HepG2 (cell line): ENCODE data around the gene RNGTT. TPM values are rescaled to one million over a fixed set of nuclear protein-coding genes. Genes with fewer than 3 reads are reported as not detected.

ENCODE experiments used
- ATAC-seq: fragments of 200-7000 bp; cut with Tn5 transposase; 3 replicates; pipeline ENCODE4 v1.9.1; 2020; ENCODE audit warnings: mild to moderate bottlenecking, moderate library complexity
- BruUV-seq: library from RNA; stranded (reverse); fragments of 400-500 nt; replicated peaks from 2 replicates; lab custom pipeline; 2021; lab: Mats Ljungman, UMichigan
- CTCF ChIA-PET: fragments of 300-600 bp; formaldehyde crosslinking; extraction: SDS; loops from one replicate; lab custom pipeline; 2021; ENCODE audit warnings: low total read pairs, inconsistent platforms, low intra/inter-chr PET ratio; lab: Yijun Ruan, JAX
- POLR2A ChIA-PET: fragments of 350-600 bp; sonication (Branson Sonifier 250); formaldehyde crosslinking; loops from one replicate; lab custom pipeline; 2020; ENCODE audit warnings: antibody characterized with exemption, inconsistent platforms; lab: Yijun Ruan, JAX
- DNase-seq: peaks from one replicate; pipeline ENCODE4 v3.0.0-alpha.2; 2015; ENCODE audit warnings: low spot score
- FAIRE-seq: peaks from 3 replicates; lab custom pipeline; 2011; peaks lifted over from hg19 to GRCh38; lab: Jason Lieb, UNC
- H2AFZ ChIP-seq: one replicate; pipeline ENCODE4 v1.6.1; 2011; ENCODE audit warnings: low read length, inconsistent platforms
- H3K27ac ChIP-seq: fragments of 300-600 bp; 3 replicates; pipeline ENCODE4 v1.8.0; 2011; ENCODE audit warnings: mixed run types, mild to moderate bottlenecking, mixed read lengths, low read length, inconsistent platforms; ENCODE audit not compliant: insufficient read depth; ENCODE audit errors: extremely low read length
- H3K27me3 ChIP-seq, 2 experiments: fragments of 200-600 bp in 1 of 2; 2 replicates in 1 of 2; 3 replicates in 1 of 2; pipeline versions ENCODE4 v1.6.0 to v1.8.0; 2011; ENCODE audit warnings: low read length in 2 of 2, mild to moderate bottlenecking in 2 of 2, moderate library complexity in 2 of 2, inconsistent platforms in 1 of 2; ENCODE audit not compliant: insufficient read depth in 2 of 2, control insufficient read depth in 1 of 2
- H3K36me3 ChIP-seq, 2 experiments: fragments of 200-600 bp in 1 of 2; replicated peaks in 1 of 2; 2 replicates in 1 of 2; 3 replicates in 1 of 2; pipeline versions ENCODE4 v1.5.1 to v1.8.0; 2011; ENCODE audit warnings: low read length in 2 of 2, inconsistent platforms in 1 of 2; ENCODE audit not compliant: insufficient read depth in 2 of 2, control insufficient read depth in 1 of 2
- H3K4me1 ChIP-seq: 2 replicates; pipeline ENCODE4 v1.5.1; 2012; ENCODE audit warnings: low read length, inconsistent platforms; ENCODE audit not compliant: insufficient read depth
- H3K4me2 ChIP-seq: 2 replicates; pipeline ENCODE4 v1.6.0; 2011; ENCODE audit warnings: low read depth, low read length, inconsistent platforms
- H3K4me3 ChIP-seq, 3 experiments: fragments of 200-600 bp in 1 of 3; sonication (generic), shearing (Covaris generic) in 1 of 3; replicated peaks in 1 of 3; 2 replicates each; pipeline ENCODE4 v1.5.1; 2011 to 2016; ENCODE audit warnings: low read length in 3 of 3, inconsistent platforms in 2 of 3, low read depth in 2 of 3, mild to moderate bottlenecking in 2 of 3, control low read depth in 1 of 3, mixed read lengths in 1 of 3; ENCODE audit not compliant: insufficient read depth in 1 of 3
- H3K79me2 ChIP-seq: one replicate; pipeline ENCODE4 v1.6.1; 2011; ENCODE audit warnings: low read length, inconsistent platforms; ENCODE audit not compliant: insufficient read depth
- H3K9ac ChIP-seq: 2 replicates; pipeline ENCODE4 v1.6.0; 2011; ENCODE audit warnings: mild to moderate bottlenecking, low read depth, low read length, inconsistent platforms; ENCODE audit not compliant: insufficient read depth
- H3K9me3 ChIP-seq: 2 replicates; pipeline ENCODE4 v1.5.1; 2012; ENCODE audit warnings: mild to moderate bottlenecking, low read length
- H4K20me1 ChIP-seq: 2 replicates; pipeline ENCODE4 v1.6.0; 2011; ENCODE audit warnings: inconsistent platforms, mild to moderate bottlenecking, low read length, moderate library complexity; ENCODE audit not compliant: insufficient read depth
- BHLHE40 ChIP-seq: IDR thresholded peaks from 2 replicates; pipeline ENCODE4 v1.6.1; 2011; ENCODE audit warnings: low read length, improper control_type of control experiment
- GTF2F1 ChIP-seq: fragments of 150-350 bp; IDR thresholded peaks from 2 replicates; pipeline ENCODE4 v1.6.1; 2014; ENCODE audit warnings: low read length
- MYC ChIP-seq: sonication (generic); formaldehyde crosslinking; IDR thresholded peaks from 2 replicates; pipeline ENCODE4 v1.9.0; 2021; ENCODE audit warnings: missing genetic modification reagents, borderline replicate concordance
- PPARG ChIP-seq: conservative IDR thresholded peaks from 2 replicates; pipeline ENCODE4 v1.6.1; 2016; ENCODE audit warnings: missing biosample characterization, missing genetic modification reagents
- ZNF335 ChIP-seq: sonication (generic); formaldehyde crosslinking; IDR thresholded peaks from 2 replicates; pipeline ENCODE4 v1.4.0; 2020; ENCODE audit warnings: missing genetic modification reagents
- ZNF563 ChIP-seq: sonication (generic); formaldehyde crosslinking; IDR thresholded peaks from 2 replicates; pipeline ENCODE4 v1.8.0; 2022; ENCODE audit warnings: mild to moderate bottlenecking, moderate library complexity, missing genetic modification reagents
- ZNF670 ChIP-seq: sonication (generic); formaldehyde crosslinking; IDR thresholded peaks from 2 replicates; pipeline ENCODE4 v1.8.0; 2022; ENCODE audit warnings: mild to moderate bottlenecking, missing genetic modification reagents, borderline replicate concordance
- ZNF777 ChIP-seq: sonication (generic); formaldehyde crosslinking; IDR thresholded peaks from 2 replicates; pipeline ENCODE4 v1.4.0; 2020; ENCODE audit warnings: missing genetic modification reagents
- WGBS: methylation state at CpG from one replicate; pipeline ENCODE4 v1.1.6; 2017; ENCODE audit warnings: low lambda C conversion rate; 5-methylcytosine and 5-hydroxymethylcytosine counted together
- in situ Hi-C: cut with HindIII; loops from 2 replicates; pipeline ENCODE4 v1.10.0; 2017; ENCODE audit warnings: low pct_unique_long_range_greater_than_20kb; ENCODE audit not compliant: extremely low pct_ligation_motif_present
- intact Hi-C: fragments of 100-400 bp; cut with micrococcal nuclease; formaldehyde crosslinking; loops from one replicate; pipeline ENCODE4 v1.10.0; 2022; ENCODE audit not compliant: unreplicated experiment
- polyA plus RNA-seq, 8 experiments: library from polyadenylated mRNA; depleted of rRNA in 3 of 8; stranded (reverse) in 7 of 8; unstranded in 1 of 8; fragments of >200 nt; fragmentation: Illumina TruSeq in 4 of 8; extraction: Trizol in 4 of 8; gene quantifications; 2 replicates each; pipeline versions ENCODE4 v1.2.1 to v1.2.3, GENCODE V29; 2011 to 2016; ENCODE audit warnings: low read depth in 4 of 8, missing spikeins in 1 of 8, mixed read lengths in 1 of 8; ENCODE audit not compliant: insufficient read depth in 1 of 8
- total RNA-seq, 5 experiments: library from RNA; depleted of rRNA; stranded (reverse); fragments of >200 nt; fragmentation: Illumina TruSeq; extraction: Trizol; gene quantifications; 2 replicates each; pipeline ENCODE4 v1.2.3, GENCODE V29; 2016; ENCODE audit warnings: low read depth in 1 of 5
- TF ChIP-seq, protein P1 (sequence below): sonication (generic); formaldehyde crosslinking; IDR thresholded peaks from 2 replicates; pipeline ENCODE4 v1.4.0; 2020; ENCODE audit warnings: mild to moderate bottlenecking, missing genetic modification reagents
- TF ChIP-seq, protein P2 (sequence below): sonication (generic); formaldehyde crosslinking; IDR thresholded peaks from 2 replicates; pipeline ENCODE4 v1.4.0; 2020; ENCODE audit warnings: mild to moderate bottlenecking, missing genetic modification reagents
- TF ChIP-seq, protein P3 (sequence below): IDR thresholded peaks from 2 replicates; pipeline ENCODE4 v1.6.1; 2012; ENCODE audit warnings: inconsistent platforms
- TF ChIP-seq, protein P4 (sequence below): sonication (generic); formaldehyde crosslinking; IDR thresholded peaks from 2 replicates; pipeline ENCODE4 v1.4.0; 2020; ENCODE audit warnings: mild to moderate bottlenecking, missing genetic modification reagents

Gene RNGTT
- total and polyA plus RNA-seq, 2 of the 13 experiments (the other 11 are each of a cell fraction or from before 2014, with no cell fraction given), result 6.0 to 22.6 TPM

DNA sequence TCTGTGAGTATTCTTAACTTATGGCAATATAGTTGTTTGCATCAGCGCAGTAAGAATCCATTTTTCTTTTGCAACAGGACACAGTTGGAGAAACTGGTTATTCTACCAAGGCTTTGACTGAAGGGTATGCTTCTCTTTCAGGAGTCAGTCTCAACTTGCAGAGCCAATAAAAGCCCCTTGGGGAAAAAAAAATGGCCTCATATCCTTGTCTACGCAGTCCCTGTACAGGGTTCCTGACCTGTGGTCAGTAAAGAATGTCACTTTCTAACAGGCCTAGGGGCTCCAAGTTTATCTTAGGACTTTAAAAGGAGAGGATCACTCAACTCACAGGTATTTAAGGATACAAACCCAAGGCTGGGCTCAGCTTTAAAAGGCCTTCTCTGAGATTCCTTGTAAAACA is 6.9 kb upstream of the RNGTT start:
- POLR2A ChIA-PET, result no interaction called here
- no peaks in the 10 kb centered on the region for H3K27me3 ChIP-seq
- DNase-seq, result no peak
- H3K4me1 ChIP-seq, result peaks cover 92% of the 10 kb centered on the region
- no peaks in the 10 kb centered on the region for H3K79me2 ChIP-seq
- WGBS, result 72% methylated on average over 2 of the region's 2 CpGs
- H3K9me3 ChIP-seq, result no peaks in the 10 kb centered on the region
- H3K4me3 ChIP-seq, result no peak overlapping the region
- no TSS peak for BruUV-seq
- no peaks in the 10 kb centered on the region for H4K20me1 ChIP-seq
- no peak overlapping the region for H3K27ac ChIP-seq
- H3K4me2 ChIP-seq, result no peak overlapping the region
- no peak overlapping the region for H3K9ac ChIP-seq
- no peaks in the 10 kb centered on the region for H3K36me3 ChIP-seq
- intact Hi-C loops (no loop called here), in situ Hi-C loops (no loop called here)
- CTCF ChIA-PET, result no interaction called here
- H2AFZ ChIP-seq, result no peak overlapping the region
- no peak for ATAC-seq
- TF ChIP-seq BHLHE40 (no peak), ZNF777 (CRISPR knock-in tag) (no peak), ZNF670 (CRISPR knock-in tag) (no peak), MYC (CRISPR knock-in tag) (no peak), GTF2F1 (no peak), ZNF335 (CRISPR knock-in tag) (no peak), ZNF563 (CRISPR knock-in tag) (no peak), PPARG (CRISPR knock-in tag) (no peak)
- TF ChIP-seq, protein P1, sequence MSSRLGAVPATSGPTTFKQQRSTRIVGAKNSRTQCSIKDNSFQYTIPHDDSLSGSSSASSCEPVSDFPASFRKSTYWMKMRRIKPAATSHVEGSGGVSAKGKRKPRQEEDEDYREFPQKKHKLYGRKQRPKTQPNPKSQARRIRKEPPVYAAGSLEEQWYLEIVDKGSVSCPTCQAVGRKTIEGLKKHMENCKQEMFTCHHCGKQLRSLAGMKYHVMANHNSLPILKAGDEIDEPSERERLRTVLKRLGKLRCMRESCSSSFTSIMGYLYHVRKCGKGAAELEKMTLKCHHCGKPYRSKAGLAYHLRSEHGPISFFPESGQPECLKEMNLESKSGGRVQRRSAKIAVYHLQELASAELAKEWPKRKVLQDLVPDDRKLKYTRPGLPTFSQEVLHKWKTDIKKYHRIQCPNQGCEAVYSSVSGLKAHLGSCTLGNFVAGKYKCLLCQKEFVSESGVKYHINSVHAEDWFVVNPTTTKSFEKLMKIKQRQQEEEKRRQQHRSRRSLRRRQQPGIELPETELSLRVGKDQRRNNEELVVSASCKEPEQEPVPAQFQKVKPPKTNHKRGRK, result no peak
- TF ChIP-seq, protein P2, sequence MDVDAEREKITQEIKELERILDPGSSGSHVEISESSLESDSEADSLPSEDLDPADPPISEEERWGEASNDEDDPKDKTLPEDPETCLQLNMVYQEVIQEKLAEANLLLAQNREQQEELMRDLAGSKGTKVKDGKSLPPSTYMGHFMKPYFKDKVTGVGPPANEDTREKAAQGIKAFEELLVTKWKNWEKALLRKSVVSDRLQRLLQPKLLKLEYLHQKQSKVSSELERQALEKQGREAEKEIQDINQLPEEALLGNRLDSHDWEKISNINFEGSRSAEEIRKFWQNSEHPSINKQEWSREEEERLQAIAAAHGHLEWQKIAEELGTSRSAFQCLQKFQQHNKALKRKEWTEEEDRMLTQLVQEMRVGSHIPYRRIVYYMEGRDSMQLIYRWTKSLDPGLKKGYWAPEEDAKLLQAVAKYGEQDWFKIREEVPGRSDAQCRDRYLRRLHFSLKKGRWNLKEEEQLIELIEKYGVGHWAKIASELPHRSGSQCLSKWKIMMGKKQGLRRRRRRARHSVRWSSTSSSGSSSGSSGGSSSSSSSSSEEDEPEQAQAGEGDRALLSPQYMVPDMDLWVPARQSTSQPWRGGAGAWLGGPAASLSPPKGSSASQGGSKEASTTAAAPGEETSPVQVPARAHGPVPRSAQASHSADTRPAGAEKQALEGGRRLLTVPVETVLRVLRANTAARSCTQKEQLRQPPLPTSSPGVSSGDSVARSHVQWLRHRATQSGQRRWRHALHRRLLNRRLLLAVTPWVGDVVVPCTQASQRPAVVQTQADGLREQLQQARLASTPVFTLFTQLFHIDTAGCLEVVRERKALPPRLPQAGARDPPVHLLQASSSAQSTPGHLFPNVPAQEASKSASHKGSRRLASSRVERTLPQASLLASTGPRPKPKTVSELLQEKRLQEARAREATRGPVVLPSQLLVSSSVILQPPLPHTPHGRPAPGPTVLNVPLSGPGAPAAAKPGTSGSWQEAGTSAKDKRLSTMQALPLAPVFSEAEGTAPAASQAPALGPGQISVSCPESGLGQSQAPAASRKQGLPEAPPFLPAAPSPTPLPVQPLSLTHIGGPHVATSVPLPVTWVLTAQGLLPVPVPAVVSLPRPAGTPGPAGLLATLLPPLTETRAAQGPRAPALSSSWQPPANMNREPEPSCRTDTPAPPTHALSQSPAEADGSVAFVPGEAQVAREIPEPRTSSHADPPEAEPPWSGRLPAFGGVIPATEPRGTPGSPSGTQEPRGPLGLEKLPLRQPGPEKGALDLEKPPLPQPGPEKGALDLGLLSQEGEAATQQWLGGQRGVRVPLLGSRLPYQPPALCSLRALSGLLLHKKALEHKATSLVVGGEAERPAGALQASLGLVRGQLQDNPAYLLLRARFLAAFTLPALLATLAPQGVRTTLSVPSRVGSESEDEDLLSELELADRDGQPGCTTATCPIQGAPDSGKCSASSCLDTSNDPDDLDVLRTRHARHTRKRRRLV (CRISPR knock-in tag), result no peak
- TF ChIP-seq, protein P3, sequence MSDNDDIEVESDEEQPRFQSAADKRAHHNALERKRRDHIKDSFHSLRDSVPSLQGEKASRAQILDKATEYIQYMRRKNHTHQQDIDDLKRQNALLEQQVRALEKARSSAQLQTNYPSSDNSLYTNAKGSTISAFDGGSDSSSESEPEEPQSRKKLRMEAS, result no peak
- TF ChIP-seq, protein P4, sequence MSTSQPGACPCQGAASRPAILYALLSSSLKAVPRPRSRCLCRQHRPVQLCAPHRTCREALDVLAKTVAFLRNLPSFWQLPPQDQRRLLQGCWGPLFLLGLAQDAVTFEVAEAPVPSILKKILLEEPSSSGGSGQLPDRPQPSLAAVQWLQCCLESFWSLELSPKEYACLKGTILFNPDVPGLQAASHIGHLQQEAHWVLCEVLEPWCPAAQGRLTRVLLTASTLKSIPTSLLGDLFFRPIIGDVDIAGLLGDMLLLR (CRISPR knock-in tag), result no peak
- FAIRE-seq, result no peak
